Stimulated activated CD8-positive, alpha-beta memory T cell treated with anti-CD3 and anti-CD28 coated beads, Interleukin-7, amount 100 ng/mL, for 48 hours (primary cell): ENCODE measurements around the gene CLEC16A.
A peak's percentile ranks its signal among the peaks of the same experiment; 100 is the strongest.

Experiments
- DNase-seq, 2 donors: peaks; one replicate each; pipeline ENCODE4 v3.0.0-alpha.2; 2020; ENCODE audit warnings: low read depth in 1 of 2; ENCODE audit errors: extremely low read depth in 1 of 2

CLEC16A gene

DNA sequence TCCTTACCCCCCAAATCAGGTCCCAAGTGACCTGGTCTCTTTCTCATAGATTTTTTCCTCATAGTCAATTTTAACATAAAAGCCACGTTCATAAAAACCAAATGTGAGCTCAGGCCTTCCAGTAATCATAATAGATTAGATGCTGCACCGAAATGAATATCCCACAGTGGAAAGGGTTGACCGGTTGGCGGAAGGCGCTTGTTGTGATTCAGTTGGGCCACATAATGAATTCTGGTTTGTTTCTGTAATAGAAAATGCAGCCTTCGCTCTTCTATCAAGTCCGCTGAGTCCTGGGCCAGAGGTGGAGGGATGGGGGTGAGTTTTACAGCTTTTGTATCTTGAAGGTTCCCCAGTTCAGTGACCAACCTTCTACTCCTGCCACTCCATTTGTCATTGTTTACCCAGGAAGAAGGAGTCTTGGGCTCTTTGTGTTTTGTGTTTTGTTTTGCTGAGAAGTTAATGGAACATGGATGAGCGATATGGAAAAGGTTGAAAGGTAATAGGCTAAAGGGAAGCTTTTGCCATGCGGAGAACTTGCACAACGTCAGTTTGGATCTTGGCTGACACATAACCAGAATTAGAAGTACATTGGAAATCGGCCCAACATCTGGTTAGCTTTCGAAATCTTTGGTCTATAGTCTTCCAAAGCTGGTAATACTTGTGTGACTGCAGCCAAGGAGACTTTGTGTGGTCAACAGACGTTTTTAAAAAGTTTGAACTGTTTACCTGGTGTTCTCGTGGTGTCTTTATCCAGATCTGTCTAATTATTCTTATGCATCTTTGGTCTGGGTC, 89.5 kb downstream of the CLEC16A start:
- DNase-seq: no peak

DNA sequence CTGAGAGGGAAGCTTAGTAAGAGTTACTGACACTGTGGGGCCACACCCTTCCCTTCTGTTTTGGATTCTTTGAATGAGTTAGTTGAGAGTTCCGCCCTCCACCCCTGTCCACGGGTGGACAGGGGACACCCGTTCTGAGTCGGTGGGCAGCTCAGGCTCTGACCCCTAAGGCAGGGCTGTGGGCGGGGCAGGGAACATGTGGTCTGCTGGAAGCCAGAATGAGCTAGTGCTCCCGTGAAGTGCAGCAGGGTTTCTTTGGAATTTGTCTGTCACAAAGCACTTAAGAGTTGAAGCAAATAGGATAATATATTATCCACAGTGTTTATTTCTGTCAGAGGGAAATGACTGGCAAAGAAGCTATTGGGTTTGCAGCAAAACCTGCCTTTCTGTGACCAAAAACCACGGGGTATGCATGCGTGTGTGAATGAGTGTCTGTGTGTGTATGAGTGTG, 90.1 kb downstream of the CLEC16A start:
- DNase-seq: no peak

- no peak for DNase-seq
Measured at GRCh38 chr16:11035096-11035495, 90.7 kb downstream of the CLEC16A start.

- no peak for DNase-seq
Measured at GRCh38 chr16:11036040-11036439, 91.7 kb downstream of the CLEC16A start.

DNA sequence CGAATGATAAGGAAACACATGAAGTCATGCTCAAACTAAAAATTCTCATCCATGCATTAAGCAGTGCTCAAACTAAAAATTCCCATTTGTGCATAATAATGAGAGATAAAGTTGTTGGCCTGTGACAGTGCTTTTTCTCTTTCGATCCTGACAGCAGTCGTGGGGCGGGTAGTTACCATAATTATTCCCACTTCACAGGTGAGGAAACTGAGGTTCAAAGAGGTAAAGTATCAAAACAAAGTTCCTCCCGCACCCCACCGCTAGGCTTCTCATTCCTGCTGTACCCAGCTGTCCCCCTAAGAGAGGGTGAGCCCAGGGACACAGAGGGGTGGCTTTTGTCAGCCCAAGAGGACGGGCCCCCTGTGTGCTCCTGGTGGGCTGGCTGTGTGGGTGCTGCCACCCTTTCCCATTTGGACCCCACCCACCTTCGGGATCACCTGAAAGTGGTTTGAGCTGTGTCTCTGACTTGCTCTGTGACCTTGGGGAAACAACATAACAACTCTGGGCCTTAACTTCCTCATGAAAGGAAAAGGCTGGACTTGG, 92.6 kb downstream of the CLEC16A start:
- no peak for DNase-seq

DNA sequence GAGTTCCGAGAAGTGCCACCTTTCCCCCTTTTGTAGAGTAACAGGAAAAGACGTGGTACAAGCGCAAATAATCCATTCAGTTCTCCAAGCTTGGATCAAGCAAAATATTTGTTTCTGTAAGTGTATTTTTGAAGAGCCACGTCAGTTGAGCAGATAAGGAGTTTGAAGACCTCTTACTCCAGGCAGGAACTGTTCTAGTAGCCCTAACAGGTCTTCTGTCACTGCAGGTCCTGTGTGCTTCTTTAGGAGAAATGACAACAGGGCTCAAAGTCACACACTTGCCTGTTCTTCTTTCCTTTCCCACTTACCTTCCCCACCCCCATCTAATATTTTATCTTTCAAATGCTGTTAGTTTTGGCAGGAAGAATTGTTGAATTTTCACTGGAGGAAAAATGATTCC, 93.9 kb downstream of the CLEC16A start:
- no peak for DNase-seq

- DNase-seq: no peak
Measured at GRCh38 chr16:11038777-11039176, 94.4 kb downstream of the CLEC16A start.

DNA sequence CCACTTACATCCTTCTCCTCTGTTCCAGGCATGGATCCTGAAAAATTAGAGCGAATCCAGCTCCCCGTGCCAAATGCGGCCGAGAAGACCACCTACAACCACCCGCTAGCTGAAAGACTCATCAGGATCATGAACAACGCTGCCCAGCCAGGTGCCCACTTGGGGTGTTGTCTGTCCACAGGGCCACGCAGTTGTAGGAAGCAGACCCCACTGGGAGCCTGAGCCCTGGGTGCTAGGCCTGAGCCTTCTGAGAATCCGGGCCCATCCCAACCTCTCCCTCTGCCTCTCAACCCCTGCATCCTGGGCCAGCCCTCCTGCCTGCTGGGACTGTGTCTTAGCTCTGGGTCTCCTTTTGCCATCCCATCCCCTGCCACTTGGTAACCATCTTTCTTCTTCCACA, 95.4 kb downstream of the CLEC16A start:
- no peak for DNase-seq

DNA sequence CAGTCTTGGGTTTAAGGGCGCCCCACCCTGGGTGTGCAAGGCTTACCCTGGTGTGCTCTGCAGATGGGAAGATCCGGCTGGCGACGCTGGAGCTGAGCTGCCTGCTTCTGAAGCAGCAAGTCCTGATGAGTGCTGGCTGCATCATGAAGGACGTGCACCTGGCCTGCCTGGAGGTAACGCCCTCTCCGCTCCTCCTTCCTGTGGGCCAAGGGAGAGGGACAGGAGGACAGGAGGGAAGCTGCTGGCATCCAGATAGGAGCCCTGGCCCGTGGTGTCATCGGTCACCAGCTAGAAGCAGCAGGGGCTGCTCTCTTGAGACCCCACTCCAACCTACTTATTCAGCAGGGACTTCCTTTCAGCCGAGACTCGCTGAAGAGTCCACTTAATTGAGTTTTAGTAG, 97.8 kb downstream of the CLEC16A start:
- no peak for DNase-seq

DNA sequence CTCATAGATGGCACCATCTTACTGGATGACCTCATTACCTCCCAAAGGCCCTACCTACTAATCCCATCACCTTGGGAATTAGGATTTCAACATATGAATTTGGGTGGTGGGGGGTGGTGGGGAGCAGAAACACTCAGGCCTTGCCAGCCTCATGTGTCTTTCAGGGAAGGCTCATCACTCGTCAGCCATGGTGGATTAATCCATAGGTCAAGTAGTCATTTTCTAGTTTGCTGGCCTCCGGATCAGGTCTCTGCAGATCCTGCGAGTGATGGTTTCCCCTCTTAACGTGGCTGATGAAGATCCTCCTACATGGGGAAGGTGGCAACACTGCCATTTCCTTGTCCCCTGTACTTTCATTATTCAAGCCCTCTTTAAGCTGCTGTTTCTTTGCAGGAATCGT, 101.1 kb downstream of the CLEC16A start:
- no peak for DNase-seq

GRCh38 chr16:11045846-11046245, 101.5 kb downstream of the CLEC16A start:
- no peak for DNase-seq

DNA sequence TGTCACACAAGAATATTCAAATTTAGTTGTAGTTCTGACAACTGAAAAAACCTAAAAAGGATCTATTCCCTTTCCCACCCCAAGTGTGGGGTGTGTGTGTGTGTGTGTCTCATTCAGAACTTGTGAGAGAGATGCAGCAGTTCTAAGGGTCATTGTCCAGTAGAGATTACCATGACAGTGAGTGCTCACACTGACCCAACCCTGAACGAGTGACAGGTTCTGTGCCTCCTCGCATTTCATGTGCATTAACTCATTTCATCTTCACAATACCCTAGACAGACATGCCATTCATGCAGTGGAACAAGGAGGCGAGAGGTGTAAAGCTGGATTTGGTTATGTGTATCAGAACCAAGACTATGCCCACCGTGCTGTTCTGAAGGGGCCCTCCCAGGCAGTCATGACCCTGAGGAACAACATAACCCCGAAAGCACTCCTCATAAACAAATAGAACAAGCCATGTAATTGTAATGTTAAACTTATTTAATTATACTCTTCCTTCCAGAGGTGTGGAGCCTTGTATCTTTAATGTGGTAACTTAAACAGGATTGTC, 102.1 kb downstream of the CLEC16A start:
- no peak for DNase-seq

DNA sequence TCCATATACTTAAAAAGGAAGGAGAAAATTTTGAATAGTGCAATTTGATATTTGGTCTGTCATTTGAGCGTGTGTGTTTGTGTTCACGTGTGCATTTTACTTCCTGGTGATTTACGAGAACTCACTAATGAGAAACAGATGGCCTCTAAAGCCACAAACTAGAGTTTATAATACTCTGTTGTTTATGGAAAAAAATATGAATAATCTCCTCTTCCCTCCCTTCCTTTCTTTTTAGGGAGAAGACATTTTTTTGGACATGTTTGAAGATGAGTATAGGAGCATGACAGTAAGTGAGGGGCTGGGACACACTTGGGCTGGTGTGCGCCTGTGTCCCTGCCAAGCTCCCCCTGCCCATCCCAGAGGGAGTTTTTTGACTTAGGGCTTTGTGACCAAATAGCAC, 102.7 kb downstream of the CLEC16A start:
- no peak for DNase-seq

DNA sequence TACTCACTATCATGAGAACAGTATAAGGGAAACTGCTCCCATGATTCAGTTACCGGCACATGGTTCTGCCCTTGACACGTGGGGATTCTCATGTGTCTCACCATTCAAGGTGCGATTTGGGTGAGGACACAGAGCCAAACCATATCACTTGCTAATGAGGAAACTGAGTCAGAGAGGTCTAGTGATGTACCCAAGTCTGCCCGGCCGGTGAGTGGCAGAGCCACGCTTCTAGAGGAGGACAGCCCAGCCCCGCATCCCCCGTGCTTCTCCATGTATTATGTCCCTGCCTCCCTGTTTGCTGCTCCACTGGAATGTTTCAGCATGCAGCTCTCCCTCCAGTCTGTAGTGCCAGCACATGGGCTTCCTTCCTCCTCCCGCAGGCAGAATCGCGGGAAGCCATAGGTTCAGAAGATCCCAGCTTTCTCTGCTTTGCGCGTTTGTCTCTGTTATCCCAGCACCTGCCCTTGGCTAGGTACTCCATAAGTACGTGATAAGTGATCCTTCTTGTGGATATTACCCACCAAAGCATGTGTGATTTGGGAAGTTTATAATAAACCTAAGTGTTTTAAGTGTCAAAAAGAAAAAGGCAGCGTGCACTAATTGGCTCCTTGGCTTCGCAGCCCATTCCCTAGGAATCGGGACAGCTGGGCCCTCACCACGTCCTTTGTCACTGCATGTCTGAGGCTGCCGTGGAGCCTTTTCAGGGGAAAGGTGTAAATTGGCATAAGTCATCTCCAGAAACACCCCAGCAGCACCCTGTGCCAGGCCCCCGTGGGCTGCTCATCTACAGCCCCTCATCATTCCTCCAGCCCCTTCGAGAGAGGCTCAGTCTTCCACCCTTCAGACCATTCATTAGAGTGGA, 103.8 kb downstream of the CLEC16A start:
- peak in 1 of 2 donors; percentile 23 for DNase-seq

DNA sequence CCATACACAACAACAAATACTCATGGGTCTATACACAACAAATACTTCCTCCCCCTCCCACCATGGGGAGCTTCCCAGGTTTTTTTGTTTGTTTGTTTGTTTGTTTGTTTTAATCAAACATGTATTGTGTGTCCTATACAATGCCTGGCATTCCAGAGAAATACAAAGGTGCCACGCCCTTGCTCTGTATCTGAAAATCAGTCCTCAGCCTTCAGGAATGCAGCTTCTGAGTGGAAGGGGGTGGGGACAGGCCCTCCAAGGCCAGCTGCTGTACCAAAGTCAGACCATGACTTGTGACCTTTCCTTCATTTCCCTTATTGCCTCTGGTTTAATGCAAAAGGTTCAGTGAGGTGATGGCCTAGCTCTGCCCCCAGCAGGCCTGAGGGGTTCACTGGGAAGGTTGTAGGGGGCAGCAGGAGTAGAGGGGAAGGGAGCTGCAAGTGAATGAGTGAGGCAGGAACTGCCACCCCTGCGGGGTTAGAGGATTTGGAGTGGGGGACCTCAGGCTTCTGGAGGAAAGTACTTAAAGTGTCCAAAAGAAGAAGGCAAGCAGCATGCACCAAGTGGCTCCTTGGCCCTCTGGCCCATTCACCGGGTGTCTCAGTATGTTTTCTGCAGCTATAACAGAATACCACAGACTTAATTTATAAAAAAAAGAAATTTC, 105.2 kb downstream of the CLEC16A start:
- no peak for DNase-seq

DNA sequence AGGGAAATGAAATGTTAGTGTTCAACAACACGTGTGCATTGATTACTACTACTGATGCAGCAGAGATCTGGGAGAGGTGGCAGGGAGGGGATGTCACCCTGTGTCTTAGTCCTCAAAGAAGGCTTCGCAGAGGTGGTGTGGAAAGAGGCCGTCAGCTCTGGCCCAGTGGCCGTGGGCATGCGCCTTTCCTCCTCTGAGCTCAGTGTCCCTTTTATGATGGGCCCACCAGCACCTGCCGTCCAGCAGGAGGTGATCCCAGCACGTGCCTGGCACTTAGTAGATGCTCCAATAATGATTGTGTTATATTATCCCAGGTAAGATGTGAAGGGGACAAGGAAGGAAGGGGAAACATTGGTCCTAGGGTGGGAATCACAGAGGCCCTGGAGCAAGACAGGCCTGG, 106.2 kb downstream of the CLEC16A start:
- DNase-seq: no peak

DNA sequence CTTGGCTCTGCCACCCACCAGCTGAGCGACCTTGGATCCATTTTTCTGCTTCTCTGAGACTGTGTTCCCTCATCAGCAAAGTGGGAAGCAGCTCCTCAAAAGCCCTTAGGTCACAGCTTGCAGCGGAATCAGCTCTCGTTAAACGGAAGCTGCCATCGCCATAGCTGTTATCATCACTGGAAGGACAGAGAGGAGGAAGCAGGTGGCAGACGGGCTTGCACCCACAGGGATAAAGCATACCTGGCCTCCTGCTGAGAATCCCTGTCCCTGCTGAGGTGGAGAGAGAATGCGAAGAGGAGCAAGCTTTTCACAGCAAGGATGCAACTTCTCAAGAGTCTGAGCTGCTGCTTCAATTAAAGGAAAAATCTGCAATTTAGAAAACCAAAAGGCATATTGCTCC, 106.6 kb downstream of the CLEC16A start:
- DNase-seq: no peak

DNA sequence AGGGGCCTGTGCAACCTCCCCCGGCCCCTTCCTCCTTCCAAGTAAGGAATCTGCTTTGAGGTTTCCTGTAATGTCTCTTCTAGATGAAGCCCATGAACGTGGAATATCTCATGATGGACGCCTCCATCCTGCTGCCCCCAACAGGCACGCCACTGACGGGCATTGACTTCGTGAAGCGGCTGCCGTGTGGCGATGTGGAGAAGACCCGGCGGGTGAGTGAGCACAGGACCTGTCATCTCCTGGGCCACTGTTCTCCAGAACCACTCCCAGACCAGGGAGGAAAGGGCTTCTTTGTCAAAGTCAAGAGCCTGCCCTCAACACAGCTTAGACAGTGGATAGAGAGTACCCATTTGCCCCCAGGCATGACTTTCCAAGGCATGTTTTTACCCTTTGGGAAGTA, 107.1 kb downstream of the CLEC16A start:
- DNase-seq: no peak

- peak; percentile 75 to 95 for DNase-seq
Measured at GRCh38 chr16:11051879-11052808, 107.8 kb downstream of the CLEC16A start.

DNA sequence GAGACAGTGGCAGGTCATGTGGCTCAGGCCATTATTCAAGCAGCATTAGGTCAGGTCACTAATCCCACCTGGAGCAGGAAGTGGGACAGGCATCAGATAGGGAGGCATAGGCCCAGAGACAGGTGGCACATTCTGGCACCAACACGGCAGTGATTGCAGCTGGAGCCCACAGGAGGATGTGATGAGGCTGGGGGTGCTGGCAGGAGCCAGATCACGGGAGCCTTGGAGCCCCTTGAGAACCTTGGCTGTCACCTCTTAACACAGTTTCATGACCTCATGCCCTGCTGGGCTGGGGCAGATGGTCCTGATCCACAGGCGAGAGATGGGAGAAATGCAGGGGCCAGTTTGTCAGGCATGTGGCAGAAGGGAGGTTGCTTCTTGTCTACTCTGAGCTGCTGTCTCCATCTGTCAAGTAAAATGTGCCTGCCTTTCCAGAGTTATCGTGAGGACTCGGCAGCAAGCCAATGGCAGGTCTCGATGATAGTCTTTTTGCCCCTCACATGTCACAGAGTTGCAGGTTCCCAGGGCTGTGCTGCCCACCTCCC, 109.6 kb downstream of the CLEC16A start:
- no peak for DNase-seq
